Stimulated activated CD4-positive, alpha-beta T cell treated with anti-CD3 and anti-CD28 coated beads, Interleukin-4, amount 100 ng/mL, for 48 hours (primary cell): ENCODE results near the gene VMP1.

Experiments
- DNase-seq, 2 donors: peaks; one replicate each; pipeline ENCODE4 v3.0.0-alpha.2; 2020; ENCODE audit warnings: low read depth in 2 of 2

Gene VMP1

DNA sequence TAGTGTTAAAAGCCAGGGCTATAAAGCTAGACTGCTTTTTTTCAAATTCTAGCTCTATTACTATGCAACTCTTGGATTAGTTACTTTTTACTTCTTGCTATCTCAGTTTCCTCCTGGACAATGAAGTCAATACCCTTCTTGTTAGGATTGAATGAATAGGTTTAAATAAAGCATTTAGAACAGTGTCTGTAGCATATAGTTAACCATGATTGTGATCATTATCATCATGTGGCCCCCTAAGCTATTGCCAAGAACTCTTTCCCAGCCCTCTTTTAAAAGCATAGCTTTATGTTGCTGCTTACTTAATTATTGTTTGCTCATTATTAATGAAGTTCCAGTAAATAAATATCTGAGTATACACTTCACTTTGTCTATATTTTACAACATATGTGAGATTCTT, 4.5 kb downstream of the VMP1 start:
- no peak for DNase-seq

DNA sequence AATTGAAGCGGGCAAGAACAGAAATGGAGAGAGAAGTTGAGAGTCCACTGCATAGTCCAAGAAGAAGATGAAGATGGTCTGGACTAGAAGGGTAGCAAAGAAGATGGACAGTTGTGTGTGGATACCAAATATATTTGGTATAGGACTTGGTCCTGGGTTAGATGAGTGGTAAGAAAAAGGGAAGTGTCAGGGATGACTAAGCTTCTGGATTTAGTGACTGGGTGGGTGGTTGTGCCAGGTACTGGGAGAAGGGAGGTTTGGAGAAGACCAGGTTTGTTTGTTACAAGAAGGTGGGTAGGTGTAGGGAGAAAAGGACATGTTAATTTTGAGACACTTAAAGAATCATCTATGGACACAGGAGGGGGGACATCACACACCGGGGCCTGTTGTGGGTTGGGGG, 5.4 kb downstream of the VMP1 start:
- DNase-seq, result no peak

DNA sequence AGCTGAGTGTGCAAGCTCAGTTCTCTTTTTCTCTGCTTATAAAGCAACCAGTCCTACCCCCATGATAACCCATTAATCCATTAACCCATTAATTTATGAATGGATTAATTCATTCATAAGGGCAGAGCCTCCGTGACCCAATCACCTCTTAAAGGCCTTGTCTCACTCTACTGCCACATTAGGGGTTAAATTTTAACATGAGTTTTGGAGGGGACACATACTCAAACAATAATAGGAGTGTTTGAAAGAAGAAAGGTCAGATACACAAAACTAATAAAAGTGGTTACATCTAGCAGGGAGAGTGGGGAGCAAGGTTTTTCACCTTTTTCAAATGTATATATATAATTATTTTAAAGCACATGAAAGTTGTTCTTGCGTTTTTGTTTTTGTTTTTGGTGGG, 6.8 kb downstream of the VMP1 start:
- no peak for DNase-seq

- DNase-seq, result no peak
These were observed 9.0 kb downstream of the VMP1 start for GRCh38 chr17:59716427-59716826.

DNA sequence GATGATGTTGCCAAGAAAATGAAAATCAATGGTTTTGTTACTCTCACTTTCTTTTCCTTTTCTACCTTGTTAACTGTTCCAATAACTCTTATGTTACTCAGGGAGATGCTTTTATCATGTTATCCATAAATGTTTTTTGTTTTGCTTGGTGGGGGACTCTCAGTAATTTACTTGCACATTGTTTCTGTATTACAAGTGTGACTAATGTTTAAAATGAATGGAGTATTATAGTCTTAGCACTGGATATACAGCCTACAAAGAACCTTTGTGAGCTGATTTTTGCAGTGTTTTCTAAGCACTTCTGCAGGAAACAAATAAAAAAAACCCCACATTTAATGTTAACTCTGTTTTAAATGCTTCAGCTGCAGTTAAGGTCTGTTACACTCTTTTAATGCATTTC, 12.1 kb downstream of the VMP1 start:
- DNase-seq, result no peak

DNA sequence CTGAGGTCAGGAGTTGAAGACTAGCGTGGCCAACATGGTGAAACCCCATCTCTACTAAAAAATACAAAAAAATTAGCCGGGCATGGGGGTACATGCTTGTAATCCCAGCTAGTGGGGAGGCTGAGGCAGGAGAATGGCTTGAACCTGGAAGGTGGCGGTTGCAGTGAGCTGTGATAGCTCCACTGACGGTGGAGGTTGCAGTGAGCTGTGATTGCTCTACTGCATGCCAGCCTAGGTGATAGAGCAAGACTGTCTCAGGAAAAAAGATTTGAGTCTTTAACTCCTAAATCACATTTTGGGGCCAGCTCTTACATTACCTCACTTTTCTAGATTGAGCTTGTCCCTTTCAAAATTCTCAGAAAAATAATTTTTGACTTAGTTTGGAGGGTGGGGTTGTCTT, 15.2 kb downstream of the VMP1 start:
- DNase-seq, result no peak

GRCh38 chr17:59723041-59723440, 15.6 kb downstream of the VMP1 start:
- DNase-seq, result no peak

GRCh38 chr17:59723607-59724006, 16.2 kb downstream of the VMP1 start:
- DNase-seq, result no peak

DNA sequence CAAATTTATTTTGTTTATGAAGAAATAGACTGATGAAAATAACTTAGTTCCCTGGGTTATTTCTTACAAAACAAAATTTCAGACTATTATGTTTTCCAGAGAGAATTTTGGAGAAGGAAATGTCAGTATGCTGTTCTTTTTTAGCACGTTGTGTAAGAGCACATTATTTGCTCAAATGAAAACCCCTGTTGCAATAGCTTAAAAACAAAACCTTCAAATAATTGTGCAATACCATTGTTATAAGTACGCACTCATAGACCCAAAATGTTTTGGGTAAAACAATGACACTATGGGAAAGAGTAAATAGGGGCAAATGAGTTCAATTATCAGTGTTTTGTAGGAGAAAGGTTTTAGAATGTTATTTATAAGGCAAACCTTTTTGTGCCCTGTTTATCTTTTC, 18.2 kb downstream of the VMP1 start:
- DNase-seq, result no peak

DNA sequence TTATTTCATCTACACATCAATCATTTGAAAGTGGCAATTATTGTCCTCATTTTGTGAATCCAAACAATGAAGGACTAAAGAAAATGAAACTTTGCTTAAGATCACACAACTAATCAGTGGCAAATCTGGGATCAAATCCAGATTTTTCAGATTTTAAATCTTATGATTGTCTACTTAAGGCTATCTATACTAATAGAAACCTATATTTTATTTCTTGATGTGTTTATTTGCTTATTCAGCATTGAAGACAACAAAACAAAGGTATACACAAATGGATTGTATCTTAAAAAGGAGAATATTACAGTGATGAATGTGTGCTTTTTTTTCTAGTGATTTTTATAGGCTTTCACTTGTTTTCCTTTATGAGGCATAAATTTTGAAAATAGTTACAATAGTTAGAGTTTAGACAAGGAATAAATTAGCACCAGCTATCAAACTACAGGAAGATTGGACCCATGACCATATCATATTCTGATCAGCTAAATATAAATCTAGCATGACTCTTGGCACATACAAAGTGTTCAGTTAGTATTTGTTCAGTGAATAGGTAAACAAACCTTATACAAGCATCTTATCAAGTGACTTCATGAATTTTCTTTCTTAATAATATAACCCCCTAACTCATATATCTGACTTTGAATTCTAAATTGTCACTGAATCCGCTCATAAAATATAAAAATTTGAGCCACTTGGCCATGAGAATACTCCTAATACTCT, 20.5 kb downstream of the VMP1 start:
- no peak for DNase-seq

DNA sequence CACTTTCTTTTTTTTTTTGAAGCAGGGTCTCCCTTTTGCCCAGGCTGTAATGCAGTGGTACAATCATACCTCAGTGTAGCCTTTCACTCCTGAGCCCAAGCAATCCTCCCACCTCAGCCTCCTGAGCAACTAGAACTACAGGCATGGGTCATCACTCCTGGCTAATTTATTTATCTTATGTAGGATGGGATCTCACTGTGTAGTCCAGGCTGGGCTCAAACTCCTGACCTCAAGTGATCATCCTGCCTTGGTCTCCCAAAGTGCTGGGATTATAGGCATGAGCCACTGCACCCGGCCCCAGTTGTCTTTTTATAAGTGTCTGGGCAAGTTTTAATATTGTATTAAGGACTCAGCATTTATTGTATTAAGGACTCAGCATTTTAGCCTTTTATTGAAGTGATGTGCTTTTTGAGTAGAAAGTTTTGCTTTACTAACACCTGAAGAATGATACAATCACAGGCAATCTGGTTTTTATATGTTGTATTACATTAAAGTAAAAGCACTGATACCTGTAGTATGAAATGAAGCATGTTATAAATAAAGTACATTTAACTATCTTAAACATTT, 22.9 kb downstream of the VMP1 start:
- no peak for DNase-seq

- DNase-seq, result no peak
These were observed 26.2 kb downstream of the VMP1 start for GRCh38 chr17:59733697-59734096.

DNA sequence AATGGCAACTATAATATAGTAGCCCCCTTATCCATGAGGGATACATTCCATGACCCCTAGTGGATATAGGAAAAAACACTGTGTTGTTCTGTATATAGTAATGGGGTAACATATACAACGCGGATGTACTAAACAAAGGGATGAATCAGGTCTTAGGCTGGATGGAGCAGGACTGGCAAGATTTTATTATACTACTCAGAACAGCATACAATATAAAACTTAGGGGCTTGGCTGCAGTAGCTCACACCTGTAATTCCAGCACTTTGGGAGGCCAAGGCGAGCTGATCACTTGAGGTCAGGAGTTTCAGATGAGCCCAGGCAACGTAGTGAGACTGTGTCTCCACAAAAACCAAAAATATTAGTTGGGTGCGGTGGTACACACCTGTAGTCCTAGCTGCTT, 26.8 kb downstream of the VMP1 start:
- DNase-seq, result no peak

DNA sequence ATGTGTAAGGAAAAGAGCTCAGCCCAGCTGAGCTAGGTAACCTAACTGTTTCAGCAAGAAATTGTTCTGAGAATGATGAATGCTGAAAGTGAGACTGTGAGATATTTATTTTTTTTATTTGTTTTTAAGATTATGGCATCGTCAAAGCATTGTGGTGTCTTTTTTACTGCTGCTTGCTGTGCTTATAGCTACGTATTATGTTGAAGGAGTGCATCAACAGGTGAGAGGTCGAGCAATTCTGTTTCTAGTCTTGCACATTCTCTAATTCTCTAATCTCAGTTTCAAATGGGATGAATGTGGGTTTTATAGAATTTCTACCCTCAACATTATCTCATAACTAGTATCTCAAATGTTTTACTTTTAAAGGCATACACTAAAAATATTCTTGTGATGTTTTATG, 29.9 kb downstream of the VMP1 start:
- DNase-seq, result no peak

DNA sequence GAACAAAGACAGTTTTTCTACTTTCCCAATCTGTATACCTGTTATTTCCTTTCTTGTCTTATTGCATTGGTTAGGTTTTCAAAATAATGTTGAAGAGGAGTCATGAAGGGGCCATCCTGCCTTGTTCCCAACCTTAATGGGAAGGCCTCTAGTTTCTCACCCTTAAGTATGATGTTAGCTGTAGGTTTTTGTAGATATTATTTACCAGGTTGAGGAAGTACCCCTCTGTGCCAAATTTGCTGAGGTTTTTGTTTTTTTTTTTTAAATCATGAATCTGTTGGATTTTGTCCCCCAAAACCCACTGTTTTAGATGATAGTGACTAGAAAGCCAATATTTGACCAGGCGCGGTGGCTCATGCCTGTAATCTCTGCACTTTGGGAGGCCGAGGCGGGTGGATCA, 36.4 kb downstream of the VMP1 start:
- no peak for DNase-seq

DNA sequence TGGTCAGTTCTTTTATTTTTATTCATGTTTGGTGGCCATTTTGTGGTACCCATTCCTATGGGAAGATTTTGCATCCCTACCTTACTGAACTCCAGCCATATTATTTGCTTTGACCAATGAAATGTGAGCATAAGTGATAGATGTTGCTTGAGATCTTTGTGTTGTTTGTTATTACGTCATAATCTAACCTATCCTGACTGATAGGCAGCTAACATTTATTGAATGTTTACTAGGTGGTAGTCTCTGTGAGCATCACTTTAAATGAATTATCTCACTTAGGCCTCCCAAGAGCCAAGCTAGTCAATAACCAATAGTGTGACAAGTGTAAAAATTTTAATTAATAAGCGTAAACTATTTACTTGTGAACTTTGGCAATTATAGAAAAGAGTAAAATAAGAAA, 37.6 kb downstream of the VMP1 start:
- DNase-seq, result no peak

DNA sequence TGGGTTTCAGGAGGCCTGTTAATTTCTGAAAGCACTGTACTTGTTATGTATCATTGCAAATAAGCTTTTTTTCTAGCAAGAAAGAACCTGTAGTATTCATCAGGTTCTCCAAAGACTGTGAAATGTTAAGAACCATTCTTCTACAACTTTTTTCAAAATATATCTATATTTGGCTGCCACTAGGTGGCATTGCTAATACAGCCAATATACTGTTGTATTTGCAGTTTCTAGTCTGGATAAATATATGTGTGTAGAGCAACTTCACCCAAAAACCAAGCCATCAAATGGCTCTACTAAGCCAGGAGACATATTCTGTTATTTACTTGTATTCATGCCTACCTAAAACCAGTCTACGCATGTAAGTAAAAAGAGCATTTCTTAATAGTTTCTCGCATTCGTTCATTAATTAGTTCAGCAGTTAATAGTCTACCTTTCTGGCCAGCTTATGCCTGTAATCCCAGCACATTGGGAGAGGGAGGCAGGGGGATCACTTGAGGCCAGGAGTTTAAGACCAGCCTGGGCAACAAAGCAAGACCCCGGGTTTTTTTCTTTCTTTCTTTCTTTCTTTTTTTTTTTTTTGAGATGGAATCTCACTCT, 39.5 kb downstream of the VMP1 start:
- no peak for DNase-seq

GRCh38 chr17:59748591-59748990, 41.1 kb downstream of the VMP1 start:
- DNase-seq, result no peak

DNA sequence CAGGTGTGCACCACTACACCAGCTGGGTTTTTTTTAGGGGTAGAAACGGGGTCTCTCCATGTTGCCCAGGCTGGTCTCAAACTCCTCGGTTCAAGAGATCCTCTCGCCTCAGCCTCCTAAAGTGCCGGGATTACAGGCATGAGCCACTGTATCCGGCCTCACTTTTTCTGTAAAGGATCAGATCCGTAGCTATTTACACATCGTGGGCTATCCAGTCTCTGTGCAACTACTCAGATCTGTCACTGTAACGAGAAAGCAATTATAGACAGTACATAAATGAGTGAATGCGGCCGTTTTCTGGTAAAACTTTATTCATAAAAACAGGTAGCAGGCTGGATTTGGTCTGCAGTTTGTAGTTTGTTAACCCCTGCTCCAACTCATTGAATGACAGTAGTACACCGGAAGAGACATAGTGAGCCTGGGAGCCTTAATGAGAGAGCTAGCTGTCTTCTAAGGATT, 44.5 kb downstream of the VMP1 start:
- no peak for DNase-seq

DNA sequence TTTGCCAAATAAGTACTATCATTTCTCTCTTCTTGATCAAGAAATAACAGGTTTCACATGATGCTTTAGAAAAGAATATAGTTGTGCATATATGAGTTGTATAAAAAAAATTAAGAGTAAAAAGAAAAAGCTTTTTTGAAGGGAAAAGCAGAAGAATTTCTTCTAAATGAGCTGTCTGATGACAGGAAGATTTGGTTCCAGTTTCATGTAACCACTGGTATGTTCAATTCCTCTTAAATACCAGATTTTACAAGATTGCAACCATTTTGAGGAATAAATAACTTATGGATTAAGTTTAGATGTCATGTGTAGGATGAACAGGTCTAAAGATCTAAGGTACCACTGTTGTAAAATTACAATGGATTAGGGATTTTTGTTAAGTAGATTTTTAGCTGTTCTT, 45.0 kb downstream of the VMP1 start:
- no peak for DNase-seq

DNA sequence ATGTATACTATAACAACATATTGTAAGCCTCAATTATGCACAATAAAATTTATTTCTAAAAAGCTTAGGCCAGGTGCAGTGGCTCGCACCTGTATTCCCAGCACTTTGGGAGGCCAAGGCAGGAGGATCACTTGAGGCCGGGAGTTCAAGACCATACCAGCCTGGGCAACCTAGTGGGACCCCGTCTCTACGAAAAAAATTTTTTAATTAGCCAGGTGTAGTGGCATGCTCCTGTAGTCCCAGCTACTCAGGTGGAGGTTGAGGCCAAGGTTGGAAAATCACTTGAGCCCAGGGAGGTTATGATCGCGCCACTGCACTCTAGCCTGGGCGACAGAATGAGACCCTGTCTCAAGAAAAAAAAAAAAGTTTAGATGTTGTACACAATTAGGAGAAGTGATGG, 45.5 kb downstream of the VMP1 start:
- no peak for DNase-seq

DNA sequence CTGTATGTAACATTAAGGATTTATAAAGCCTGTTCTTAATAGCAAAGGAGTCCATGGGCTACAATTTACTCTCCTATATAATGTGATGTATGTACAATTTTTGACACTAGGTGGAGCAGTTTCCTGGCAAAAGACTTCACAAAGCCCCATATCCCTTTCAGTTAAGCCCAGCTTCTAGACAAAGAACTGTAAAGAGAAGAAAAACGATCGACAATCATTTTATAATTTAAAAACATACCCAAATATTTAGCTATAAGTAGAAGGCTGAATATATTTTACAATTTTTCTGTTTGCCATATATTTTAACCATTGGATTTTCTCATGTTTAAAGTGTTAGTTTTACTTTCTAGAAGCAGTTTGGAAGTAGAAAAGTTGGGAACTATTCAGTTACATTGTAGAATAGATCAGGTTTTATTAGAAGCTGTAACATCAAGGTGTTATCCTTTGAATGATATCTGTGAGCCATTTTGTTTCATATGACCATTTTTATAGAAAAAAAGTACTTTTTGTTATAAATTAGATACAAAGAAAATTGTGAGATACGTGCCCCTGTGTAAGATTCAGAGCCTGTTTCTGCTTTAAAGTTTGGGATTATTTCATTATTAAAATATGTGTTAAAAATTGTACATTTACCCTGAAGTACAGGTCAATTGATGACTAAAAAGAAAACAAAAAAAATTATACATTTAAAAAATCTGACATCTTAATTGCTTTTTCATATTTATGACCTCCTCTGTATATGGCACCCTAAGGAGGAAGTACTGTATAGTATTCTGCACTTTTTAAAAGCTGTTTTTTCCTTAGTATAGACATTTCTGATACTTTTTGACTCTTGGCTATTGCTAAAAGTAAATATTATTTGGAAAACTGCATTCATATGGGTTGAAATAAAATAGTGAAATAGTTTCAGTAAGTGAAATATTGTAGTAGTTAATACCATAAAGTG, 46.3 kb downstream of the VMP1 start:
- DNase-seq, result no peak
